ENCODE results near the gene ZNF732.
A peak's percentile ranks its signal among the peaks of the same experiment; 100 is the strongest.
"Not testable (repeated sequence)": the region's sequence is repeated elsewhere in the genome, so short reads cannot be mapped to it uniquely, and the experiment has no call there.

The ZNF732 gene

DNA sequence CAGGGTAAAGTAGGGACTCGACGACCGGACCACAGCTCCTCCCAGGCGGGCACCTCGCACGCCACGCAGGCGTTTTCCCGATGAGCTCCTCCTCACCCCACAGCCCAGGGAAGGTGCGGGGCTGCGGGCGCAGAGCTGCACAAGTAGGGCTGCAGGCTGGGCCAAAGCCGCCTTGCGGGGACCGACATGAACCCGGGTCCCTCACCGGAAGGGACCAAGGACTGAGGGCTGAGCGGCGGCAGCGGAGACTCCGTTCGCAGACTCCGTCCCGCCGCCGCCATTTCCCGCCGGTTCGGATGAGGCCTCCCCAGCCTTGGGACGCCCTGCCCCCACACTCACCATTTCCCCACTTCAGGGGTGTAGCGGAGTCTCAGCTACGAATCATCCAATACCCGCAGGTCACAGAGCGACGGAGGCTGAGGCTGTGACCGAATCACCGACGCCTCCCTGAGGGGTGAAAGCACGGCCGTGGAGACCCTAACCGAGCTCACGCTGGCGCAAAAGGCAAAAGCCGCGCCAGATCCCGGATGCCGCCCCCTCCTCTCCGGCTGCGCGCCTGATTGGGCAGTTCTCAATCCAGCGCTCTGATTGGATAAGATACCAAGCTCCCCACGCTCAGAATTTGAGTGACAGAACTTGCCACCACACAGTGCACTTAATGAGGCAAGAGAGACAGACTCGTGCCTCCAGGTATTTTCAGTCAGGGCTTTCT is at the start of gene ZNF732:
ZNF732 (minus strand) TSS at position 506 of the 712 bp plus-strand sequence; CDS start at position 342, 164 bp downstream.
- DNase-seq, result peak; percentile 81

DNA sequence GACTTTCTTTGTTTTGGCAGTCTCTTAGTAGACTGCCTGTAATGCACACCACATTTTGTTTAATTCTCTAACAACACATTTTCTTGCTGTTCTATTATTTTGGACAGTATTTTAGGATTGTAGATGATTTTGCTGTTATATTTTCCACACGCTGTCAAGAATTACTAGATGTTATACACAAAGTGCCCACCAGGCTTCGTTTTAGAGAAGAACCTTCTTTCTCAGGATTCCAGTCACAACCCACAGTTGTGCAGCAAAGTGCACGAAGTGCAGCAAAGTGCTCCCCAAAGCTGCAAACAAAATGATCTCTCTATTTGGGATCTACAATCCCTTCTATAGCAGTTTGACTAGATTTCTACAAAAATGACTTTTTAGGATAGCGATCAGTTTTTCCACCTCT is 34.7 kb upstream of the ZNF732 start:
- no peak for DNase-seq

DNA sequence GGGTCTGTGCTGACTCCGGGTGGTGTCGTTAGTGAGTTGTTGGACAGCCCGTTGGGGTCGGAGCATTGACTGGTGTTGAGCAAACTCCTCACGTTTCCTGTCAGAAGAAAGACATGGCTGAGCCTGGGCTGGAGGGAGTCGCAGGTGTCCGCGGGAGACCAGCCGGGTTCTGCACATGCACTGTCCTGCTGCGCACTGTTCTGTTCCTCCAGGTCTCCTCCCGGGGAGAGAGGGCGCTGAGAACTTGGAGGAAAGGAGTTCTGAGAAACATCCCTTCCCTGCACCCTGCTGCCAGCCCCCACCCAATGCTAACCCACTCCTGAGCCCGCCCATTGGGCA is 33.5 kb upstream of the ZNF732 start:
- DNase-seq, result peak; percentile 8

DNA sequence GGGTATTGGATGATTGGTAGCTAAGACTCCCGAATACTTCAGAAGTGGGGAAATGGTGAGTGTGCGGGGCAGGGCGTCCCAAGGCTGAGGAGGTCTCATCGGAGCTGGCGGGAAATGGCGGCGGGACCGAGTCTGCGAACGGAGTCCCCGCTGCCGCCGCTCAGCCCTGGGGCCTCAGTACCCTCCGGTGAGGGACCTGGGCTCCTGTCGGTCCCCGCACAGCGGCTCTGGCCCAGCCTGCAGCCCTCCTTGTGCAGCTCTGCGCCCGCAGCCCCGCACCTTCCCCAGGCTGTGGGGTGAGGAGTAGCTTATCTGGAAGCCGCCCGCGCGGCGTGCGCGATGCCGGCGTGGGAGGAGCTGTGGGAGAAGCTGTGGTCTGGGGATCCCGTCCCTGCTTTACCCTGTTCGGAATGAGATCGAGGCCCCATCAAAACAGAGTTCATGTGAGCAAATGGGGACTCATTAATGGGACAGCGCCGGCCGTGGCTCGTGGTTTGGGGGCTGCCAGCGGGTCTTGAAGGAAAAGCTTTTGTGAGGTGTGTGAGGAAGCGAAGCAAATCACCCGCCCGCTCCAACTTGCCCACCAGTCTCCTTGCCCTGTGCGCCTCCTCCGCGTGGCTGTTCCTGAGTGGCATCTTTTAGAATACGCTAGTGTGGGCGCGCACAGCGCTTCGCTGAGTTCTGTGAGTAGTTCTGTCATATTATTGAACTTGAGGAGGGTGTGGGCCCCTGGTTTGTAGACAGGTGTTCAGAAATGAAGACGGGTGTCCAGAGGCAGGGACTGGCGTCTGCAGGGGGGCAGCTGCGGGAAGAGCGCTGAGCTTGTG is 32.9 kb upstream of the ZNF732 start:
- peak; percentile 24 for DNase-seq

DNA sequence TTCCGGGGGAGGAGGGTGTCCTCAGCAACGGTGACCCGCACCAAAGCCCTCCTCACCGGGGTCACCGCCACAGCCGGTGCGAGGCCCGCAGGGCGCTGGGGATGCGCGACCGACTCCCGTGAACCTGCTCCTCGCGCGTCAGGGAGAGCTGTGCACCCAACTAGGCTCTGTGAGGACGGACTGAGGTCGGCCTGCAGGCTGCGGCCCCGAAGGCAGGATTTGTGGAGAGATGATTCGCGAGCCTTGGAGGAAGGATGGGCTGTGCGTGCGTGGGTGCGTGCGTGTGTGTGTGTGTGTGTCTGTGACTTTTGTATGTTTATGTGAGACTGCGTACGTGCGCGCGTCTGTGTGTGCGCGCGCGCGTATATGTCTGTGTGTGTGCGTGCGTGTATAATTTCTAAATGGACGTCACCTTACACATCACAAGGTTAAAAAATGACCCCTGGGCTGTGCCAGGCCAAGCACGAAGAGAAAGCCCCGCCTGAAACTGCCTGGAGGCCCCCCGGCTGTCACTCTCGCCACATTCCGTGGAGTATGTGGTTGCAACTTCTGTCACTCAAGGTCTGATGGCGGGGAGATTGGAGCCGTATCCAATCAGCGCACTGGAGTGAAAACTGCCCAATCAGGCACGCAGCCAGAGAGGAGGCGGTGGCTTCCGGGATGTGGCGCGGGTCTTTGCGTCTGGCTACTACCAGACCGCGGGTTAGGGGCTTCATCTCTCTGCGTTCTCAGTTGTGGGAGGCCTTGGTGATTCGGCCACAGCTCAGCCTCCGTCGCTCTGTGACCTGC is 32.1 kb upstream of the ZNF732 start, which contains the start of gene ZNF141:
ZNF141 (plus strand) TSS at position 672 of the 789 bp plus-strand sequence. CDS start 170 bp downstream, outside the sequence.
- peak; percentile 98 for DNase-seq

GRCh38 chr4:336893-337142 is 31.5 kb upstream of the ZNF732 start:
- no peak for DNase-seq

- peak; percentile 3 for DNase-seq
Measured at GRCh38 chr4:336099-336892, 31.0 kb upstream of the ZNF732 start.

- DNase-seq, result no peak
Measured at GRCh38 chr4:335515-335914, 30.2 kb upstream of the ZNF732 start.

- no peak for DNase-seq
Measured at GRCh38 chr4:328729-329128, 23.5 kb upstream of the ZNF732 start.

GRCh38 chr4:314296-314903 is 9.1 kb upstream of the ZNF732 start:
- DNase-seq, result no peak

GRCh38 chr4:309807-310206 is 4.5 kb upstream of the ZNF732 start:
- DNase-seq, result no peak

DNA sequence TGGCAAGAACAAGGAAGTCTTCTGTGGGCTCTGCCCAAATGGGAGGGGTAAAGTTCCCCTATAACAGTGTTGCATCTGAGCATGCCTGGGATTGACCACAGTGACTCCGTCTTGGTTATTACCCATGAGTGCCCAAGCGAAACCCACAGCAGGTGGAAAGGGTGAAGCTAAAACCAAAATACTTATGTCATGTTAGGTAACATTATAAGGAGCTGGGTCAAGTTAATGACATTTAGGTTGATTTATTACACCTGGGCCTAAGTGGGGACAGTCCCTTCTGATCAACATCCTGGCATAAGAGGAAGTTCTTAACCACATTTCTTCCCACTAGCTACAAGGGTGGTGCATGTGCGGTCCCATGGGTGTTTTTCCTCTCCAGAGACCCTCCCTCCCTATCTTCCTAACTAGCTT is 1.3 kb upstream of the ZNF732 start:
- DNase-seq, result no peak

- not testable (repeated sequence) for DNase-seq
Measured at GRCh38 chr4:304516-304915, 758 bp downstream of the ZNF732 start.

GRCh38 chr4:302381-302780 is 2.9 kb downstream of the ZNF732 start:
- DNase-seq, result no peak

- DNase-seq, result no peak
Measured at GRCh38 chr4:294732-295131, 10.5 kb downstream of the ZNF732 start.

- peak; percentile 2 for DNase-seq
Measured at GRCh38 chr4:288891-289290, 16.4 kb downstream of the ZNF732 start.

DNA sequence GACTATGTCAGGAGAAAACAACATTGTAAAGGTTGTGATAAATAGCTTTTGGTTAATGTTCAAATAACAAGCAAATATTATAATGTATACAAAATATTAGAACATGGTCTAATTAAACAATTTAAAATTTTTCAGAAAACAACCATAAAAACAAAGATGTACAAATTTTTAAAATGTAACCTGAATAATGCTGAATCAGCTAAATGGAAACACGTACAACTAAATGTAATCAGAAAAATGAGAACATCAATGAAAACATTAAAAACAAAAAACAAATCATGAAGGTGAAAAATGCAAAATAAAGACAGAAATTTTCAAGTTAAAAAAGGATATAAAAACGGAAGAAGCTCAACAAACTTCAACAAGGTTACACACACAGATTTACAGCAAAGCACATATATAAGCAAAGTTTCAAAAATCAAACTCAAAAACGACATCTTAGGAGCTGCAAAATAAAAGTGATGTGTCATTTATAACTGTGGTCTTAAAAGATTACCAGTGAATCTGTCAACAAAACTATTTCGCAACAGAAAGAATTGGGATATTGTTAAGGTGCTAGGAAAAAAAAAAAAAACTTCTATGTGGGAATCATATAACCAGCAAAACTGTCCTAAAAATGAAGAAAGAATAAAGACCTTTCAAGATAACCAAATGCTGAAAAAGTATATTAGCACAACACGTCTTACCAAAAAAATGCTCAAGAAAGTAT is 31.8 kb downstream of the ZNF732 start:
- DNase-seq, result no peak

- no peak for DNase-seq
Measured at GRCh38 chr4:271492-272103, 33.7 kb downstream of the ZNF732 start.

DNA sequence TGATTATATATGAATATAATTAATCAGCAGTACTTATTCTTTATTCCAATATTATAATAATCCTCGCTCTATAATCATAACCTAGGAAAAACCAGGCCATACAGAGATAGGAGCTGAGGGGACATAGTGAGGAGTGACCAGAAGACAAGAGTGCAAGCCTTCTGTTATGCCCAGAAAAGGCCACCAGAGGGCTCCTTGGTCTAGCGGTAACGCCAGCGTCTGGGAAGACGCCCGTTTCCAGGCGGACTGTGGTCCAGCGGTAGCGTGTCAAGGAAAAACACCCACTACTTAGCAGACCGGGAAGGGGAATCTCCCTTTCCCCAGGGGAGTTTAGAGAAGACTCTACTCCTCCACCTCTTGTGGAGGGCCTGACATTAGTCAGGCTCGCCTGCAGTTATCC is 46.0 kb downstream of the ZNF732 start:
- DNase-seq, result not testable (repeated sequence)

DNA sequence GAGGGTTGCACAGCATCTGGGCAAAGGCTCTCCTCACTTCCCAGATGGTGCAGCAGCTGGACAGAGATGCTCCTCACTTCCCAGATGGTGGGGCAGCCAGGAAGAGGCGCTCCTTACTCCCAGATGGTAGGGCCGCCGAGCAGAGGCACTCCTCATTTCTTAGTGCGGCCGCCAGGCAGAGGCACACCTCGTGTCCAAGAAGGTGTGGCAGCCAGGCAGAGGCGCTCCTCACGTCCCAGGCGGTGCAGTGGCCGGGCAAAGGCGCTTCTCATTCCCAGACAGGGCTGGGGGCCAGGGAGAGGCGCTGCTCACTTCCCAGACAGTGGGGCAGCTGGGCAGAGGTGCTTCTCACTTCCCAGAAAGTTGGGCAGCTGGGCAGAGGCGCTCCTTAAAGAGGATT is 48.8 kb downstream of the ZNF732 start:
- DNase-seq, result no peak

Measured in fibroblast of skin of right biceps (primary cell).